HL-60 (cell line): ENCODE results near the gene OR1E2.
"Not testable (repeated sequence)": the region's sequence is repeated elsewhere in the genome, so short reads cannot be mapped to it uniquely, and the experiment has no call there.

Source experiments
- DNase-seq, 2 experiments: peaks; one replicate each; pipeline ENCODE4 v3.0.0-alpha.2; 2010 to 2020; ENCODE audit warnings: low read depth in 1 of 2, low spot score in 1 of 2
- H3K27ac ChIP-seq: fragments of 250-450 bp; sonication (Bioruptor Pico); replicated peaks from 2 replicates; pipeline ENCODE4 v1.5.1; 2020; ENCODE audit warnings: mild to moderate bottlenecking, moderate library complexity
- H3K27me3 ChIP-seq: fragments of 250-450 bp; sonication (Bioruptor Pico); 2 replicates; pipeline ENCODE4 v1.5.1; 2021; ENCODE audit warnings: mild to moderate bottlenecking, moderate library complexity; ENCODE audit not compliant: insufficient read depth, poor library complexity, severe bottlenecking
- H3K4me3 ChIP-seq: replicated peaks from 2 replicates; pipeline ENCODE4 v1.5.1; 2011; ENCODE audit warnings: mild to moderate bottlenecking, control low read depth, low read length; ENCODE audit not compliant: insufficient read depth
- GABPA ChIP-seq: IDR thresholded peaks from 2 replicates; pipeline ENCODE4 v1.6.1; 2012; ENCODE audit warnings: low read depth
- POLR2AphosphoS5 ChIP-seq: IDR thresholded peaks from 2 replicates; pipeline ENCODE4 v1.6.1; 2012; ENCODE audit warnings: low read depth
- SPI1 ChIP-seq: IDR thresholded peaks from 2 replicates; pipeline ENCODE4 v1.6.1; 2012; ENCODE audit warnings: low read depth, mild to moderate bottlenecking, borderline replicate concordance
- TF ChIP-seq, protein P1 (sequence below): IDR thresholded peaks from one replicate; pipeline ENCODE4 v1.5.1; 2011; ENCODE audit warnings: low read length, control low read depth, inconsistent platforms; ENCODE audit not compliant: insufficient read depth
- TF ChIP-seq, protein P2 (sequence below): IDR thresholded peaks from 2 replicates; pipeline ENCODE4 v1.6.1; 2012; ENCODE audit warnings: low read depth; ENCODE audit not compliant: insufficient replicate concordance

OR1E2 gene

DNA sequence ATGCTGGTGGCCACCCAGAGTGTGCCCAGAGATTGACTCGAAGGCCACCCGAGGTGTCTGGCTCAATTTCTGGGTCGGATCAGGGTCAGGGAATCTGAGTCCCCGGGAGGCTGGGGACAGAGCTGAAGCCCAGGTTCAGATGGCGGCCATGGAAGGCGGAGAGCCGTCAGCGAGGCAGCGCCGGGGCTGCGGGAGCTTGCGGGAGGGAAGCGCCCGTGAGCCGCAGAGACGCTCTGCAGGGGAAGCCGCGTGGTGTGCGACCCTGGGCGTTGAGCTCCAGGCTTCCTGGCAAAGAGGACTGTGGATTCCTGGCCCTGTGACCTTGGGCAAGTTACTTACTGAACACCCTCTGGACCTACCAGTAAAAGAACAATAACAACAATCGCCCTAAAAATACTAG is 38.5 kb upstream of the OR1E2 start:
- no peak for TF ChIP-seq SPI1
- TF ChIP-seq, protein P1, sequence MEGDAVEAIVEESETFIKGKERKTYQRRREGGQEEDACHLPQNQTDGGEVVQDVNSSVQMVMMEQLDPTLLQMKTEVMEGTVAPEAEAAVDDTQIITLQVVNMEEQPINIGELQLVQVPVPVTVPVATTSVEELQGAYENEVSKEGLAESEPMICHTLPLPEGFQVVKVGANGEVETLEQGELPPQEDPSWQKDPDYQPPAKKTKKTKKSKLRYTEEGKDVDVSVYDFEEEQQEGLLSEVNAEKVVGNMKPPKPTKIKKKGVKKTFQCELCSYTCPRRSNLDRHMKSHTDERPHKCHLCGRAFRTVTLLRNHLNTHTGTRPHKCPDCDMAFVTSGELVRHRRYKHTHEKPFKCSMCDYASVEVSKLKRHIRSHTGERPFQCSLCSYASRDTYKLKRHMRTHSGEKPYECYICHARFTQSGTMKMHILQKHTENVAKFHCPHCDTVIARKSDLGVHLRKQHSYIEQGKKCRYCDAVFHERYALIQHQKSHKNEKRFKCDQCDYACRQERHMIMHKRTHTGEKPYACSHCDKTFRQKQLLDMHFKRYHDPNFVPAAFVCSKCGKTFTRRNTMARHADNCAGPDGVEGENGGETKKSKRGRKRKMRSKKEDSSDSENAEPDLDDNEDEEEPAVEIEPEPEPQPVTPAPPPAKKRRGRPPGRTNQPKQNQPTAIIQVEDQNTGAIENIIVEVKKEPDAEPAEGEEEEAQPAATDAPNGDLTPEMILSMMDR, result no peak
- DNase-seq, result no peak
- Histone ChIP-seq H3K27me3 (no peaks in the 10 kb centered on the region), H3K27ac (no peak overlapping the region), H3K4me3 (no peak overlapping the region)

DNA sequence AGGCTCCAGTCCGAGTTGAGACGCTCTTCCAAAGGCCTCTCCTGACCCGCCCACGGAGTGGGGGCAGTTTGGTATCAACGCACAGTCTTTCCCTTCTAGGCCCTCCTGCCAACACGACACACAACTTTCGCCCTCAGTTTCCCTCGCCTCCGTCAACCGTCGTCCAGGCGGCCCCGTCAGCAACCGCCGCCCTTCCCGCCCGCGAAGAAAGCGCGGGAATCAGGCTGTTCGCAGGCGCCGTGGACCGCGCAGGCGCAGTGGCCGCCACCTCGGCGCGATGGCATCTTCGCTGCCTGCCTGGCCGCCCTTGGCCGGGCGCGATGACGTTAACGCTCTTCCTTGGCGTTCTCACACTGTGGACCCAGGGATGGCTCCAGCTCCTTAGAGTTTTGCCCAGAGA is 38.0 kb upstream of the OR1E2 start, which contains the start of gene SPATA22:
TSS of gene SPATA22 (minus strand) at position 221 of the 400 bp plus-strand sequence. CDS start 2,494 bp downstream, outside the sequence.
- H3K27me3 ChIP-seq, result no peaks in the 10 kb centered on the region
- H3K27ac ChIP-seq, result no peak within 1 kb of the TSS
- H3K4me3 ChIP-seq, result no peak within 1 kb of the TSS
- DNase-seq, result no peak
- no peak for TF ChIP-seq POLR2AphosphoS5
- TF ChIP-seq, protein P2, sequence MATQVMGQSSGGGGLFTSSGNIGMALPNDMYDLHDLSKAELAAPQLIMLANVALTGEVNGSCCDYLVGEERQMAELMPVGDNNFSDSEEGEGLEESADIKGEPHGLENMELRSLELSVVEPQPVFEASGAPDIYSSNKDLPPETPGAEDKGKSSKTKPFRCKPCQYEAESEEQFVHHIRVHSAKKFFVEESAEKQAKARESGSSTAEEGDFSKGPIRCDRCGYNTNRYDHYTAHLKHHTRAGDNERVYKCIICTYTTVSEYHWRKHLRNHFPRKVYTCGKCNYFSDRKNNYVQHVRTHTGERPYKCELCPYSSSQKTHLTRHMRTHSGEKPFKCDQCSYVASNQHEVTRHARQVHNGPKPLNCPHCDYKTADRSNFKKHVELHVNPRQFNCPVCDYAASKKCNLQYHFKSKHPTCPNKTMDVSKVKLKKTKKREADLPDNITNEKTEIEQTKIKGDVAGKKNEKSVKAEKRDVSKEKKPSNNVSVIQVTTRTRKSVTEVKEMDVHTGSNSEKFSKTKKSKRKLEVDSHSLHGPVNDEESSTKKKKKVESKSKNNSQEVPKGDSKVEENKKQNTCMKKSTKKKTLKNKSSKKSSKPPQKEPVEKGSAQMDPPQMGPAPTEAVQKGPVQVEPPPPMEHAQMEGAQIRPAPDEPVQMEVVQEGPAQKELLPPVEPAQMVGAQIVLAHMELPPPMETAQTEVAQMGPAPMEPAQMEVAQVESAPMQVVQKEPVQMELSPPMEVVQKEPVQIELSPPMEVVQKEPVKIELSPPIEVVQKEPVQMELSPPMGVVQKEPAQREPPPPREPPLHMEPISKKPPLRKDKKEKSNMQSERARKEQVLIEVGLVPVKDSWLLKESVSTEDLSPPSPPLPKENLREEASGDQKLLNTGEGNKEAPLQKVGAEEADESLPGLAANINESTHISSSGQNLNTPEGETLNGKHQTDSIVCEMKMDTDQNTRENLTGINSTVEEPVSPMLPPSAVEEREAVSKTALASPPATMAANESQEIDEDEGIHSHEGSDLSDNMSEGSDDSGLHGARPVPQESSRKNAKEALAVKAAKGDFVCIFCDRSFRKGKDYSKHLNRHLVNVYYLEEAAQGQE, result no peak
- TF ChIP-seq GABPA, result no peak
- TF ChIP-seq, protein P1, result no peak
- TF ChIP-seq SPI1, result no peak

DNA sequence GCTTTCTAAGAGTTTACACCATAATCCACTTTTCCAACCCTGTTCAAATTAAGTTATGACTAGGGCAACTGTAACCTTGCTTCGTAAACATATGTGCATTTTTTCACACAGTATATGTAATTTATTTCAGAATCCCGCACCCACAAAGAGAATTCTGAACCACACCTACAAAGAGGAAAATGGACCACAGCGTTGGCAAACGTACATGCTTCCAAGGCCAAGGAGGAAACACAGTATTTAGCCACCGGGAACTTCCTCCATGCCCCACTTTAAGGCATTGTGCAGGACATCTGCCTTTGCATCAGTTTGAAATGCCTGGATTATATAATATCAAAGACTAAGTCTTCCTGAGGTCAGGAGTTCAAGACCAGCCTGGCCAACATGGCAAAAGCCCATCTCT is 35.9 kb upstream of the OR1E2 start:
- Histone ChIP-seq H3K4me3 (no peak overlapping the region), H3K27me3 (no peaks in the 10 kb centered on the region), H3K27ac (no peak overlapping the region)
- TF ChIP-seq, protein P2, result no peak
- TF ChIP-seq POLR2AphosphoS5, result no peak
- TF ChIP-seq, protein P1, result no peak
- TF ChIP-seq SPI1, result no peak
- no peak for TF ChIP-seq GABPA
- DNase-seq, result no peak

DNA sequence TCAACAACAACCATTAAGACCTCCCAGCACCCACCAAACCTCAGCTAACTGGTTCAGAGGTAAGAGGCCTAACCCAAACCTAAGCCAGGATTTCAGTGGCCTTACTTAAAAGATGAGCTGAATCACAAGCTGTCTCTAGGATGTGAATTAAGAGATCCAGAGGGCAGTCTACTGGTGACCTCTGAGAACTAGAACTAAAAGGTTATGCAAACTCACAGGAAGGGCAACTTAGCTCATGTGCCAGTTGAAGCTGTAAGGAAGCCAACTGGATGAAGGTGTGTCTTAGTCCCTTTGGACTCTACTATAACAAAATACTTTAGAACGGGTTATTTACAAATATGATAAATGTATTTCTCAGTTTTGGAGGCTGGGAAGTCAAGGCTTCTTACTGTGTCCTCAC is 32.7 kb upstream of the OR1E2 start:
- DNase-seq, H3K27ac ChIP-seq, H3K27me3 ChIP-seq, H3K4me3 ChIP-seq: not testable (repeated sequence)
